CD4-positive, alpha-beta memory T cell (primary cell): ENCODE data around the gene CTNNB1. TPM values are rescaled to one million over a fixed set of nuclear protein-coding genes. Genes with fewer than 3 reads are reported as not detected.

Source experiments
- CTCF ChIA-PET: fragments of 350-600 bp; sonication (Branson Sonifier 250); formaldehyde crosslinking; loops from one replicate; lab custom pipeline; 2021; ENCODE audit warnings: inconsistent platforms; ENCODE audit not compliant: partially characterized antibody; lab: Charles Lee
- POLR2A ChIA-PET: fragments of 350-600 bp; sonication (Branson Sonifier 250); formaldehyde crosslinking; loops from one replicate; lab custom pipeline; 2021; ENCODE audit not compliant: partially characterized antibody; lab: Charles Lee
- DNase-seq, 5 donors: peaks; one replicate each; pipeline versions ENCODE4 v3.0.0 to v3.0.0-alpha.2; 2020 to 2022; ENCODE audit warnings: mixed read lengths in 1 of 5
- H3K27ac ChIP-seq: one replicate; pipeline ENCODE4 v1.7.0; 2013; ENCODE audit warnings: low read depth, low read length
- H3K27me3 ChIP-seq: 2 replicates; pipeline ENCODE4 v1.7.0; 2013; ENCODE audit warnings: mild to moderate bottlenecking, low read length, moderate library complexity; ENCODE audit not compliant: insufficient read depth
- H3K36me3 ChIP-seq: 2 replicates; pipeline ENCODE4 v1.7.0; 2013; ENCODE audit warnings: mild to moderate bottlenecking, low read length, moderate library complexity; ENCODE audit not compliant: insufficient read depth
- H3K4me1 ChIP-seq: 2 replicates; pipeline ENCODE4 v1.7.0; 2013; ENCODE audit warnings: mild to moderate bottlenecking, low read length, moderate library complexity; ENCODE audit not compliant: insufficient read depth
- H3K4me3 ChIP-seq, 2 donors: one replicate each; pipeline ENCODE4 v1.7.0; 2013; ENCODE audit warnings: low read length in 2 of 2, mild to moderate bottlenecking in 1 of 2
- H3K9me3 ChIP-seq, 2 donors: one replicate each; pipeline ENCODE4 v1.7.0; 2013; ENCODE audit warnings: low read length in 2 of 2, control low read depth in 1 of 2; ENCODE audit not compliant: control insufficient read depth in 1 of 2
- H3K27ac Mint-ChIP-seq, 7 donors: one replicate each; pipeline ENCODE4 v1.8.0; 2020 to 2021; ENCODE audit warnings: mixed read lengths in 7 of 7, mild to moderate bottlenecking in 6 of 7, inconsistent platforms in 3 of 7, moderate library complexity in 3 of 7
- H3K27me3 Mint-ChIP-seq, 2 donors: one replicate each; pipeline ENCODE4 v1.8.0; 2020 to 2021; ENCODE audit warnings: mixed read lengths in 2 of 2
- H3K36me3 Mint-ChIP-seq, 2 donors: one replicate each; pipeline ENCODE4 v1.8.0; 2020 to 2021; ENCODE audit warnings: mixed read lengths in 2 of 2, inconsistent platforms in 1 of 2, mild to moderate bottlenecking in 1 of 2
- H3K4me1 Mint-ChIP-seq, 4 donors: one replicate each; pipeline ENCODE4 v1.8.0; 2020 to 2021; ENCODE audit warnings: mixed read lengths in 4 of 4, mild to moderate bottlenecking in 1 of 4
- H3K4me3 Mint-ChIP-seq, 8 donors: one replicate each; pipeline ENCODE4 v1.8.0; 2020 to 2021; ENCODE audit warnings: mixed read lengths in 8 of 8, mild to moderate bottlenecking in 7 of 8, moderate library complexity in 6 of 8, inconsistent platforms in 3 of 8
- H3K9me3 Mint-ChIP-seq, 8 donors: one replicate each; pipeline ENCODE4 v1.8.0; 2020 to 2021; ENCODE audit warnings: mixed read lengths in 8 of 8, mild to moderate bottlenecking in 5 of 8, inconsistent platforms in 3 of 8, moderate library complexity in 1 of 8
- intact Hi-C: fragments of 100-400 bp; cut with micrococcal nuclease; formaldehyde crosslinking; loops from one replicate; pipeline ENCODE4 v1.15.1; 2023
- polyA plus RNA-seq, 2 donors: library from polyadenylated mRNA; unstranded; fragments of 300-500 nt; fragmentation: Illumina TruSeq; gene quantifications; one replicate each; pipeline ENCODE4 v1.2.3, GENCODE V29; 2021
- total RNA-seq, 2 experiments: library from RNA; stranded (reverse); gene quantifications; one replicate each; pipeline ENCODE4 v1.2.3, GENCODE V29; 2021

Gene CTNNB1
- total and polyA plus RNA-seq, 4 experiments from 2014 or later: 65.8 to 176 (median 121) TPM

DNA sequence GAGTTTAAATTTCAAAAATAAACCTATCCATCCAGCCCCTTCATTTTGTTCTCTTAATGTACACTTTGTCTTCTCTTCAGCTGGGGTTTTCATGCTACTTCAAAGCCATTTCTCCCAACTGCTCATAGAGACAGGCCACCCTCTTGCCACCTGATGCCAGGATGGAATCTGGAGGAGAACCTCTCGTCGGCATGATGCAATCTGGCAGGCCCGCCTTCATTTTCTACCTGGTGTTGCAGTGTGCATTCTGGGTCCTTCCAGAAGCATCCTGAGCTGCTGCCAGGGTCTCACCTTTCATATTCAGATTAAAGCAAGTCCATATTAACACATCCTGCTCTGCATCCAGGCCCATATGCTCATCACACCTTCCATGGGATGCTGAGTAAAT is 60.8 kb downstream of the CTNNB1 start:
- Histone ChIP-seq H3K27me3 (no peaks in the 10 kb centered on the region), H3K4me1 (no peaks in the 10 kb centered on the region), H3K9me3 (no peaks in the 10 kb centered on the region), H3K27ac (no peak overlapping the region), H3K36me3 (no peaks in the 10 kb centered on the region), H3K4me3 (no peak overlapping the region)
- intact Hi-C loops: no loop called here
- DNase-seq: no peak
- ChIA-PET POLR2A (no interaction called here), CTCF (no interaction called here)
- no peak overlapping the region for H3K27ac Mint-ChIP-seq
- no peak overlapping the region for H3K4me3 Mint-ChIP-seq
- H3K27me3 Mint-ChIP-seq: no peaks in the 10 kb centered on the region
- peaks cover 0 to 2% (median 0%) of the 10 kb centered on the region in 8 donors for H3K9me3 Mint-ChIP-seq
- H3K4me1 Mint-ChIP-seq: no peaks in the 10 kb centered on the region
- H3K36me3 Mint-ChIP-seq: peaks cover 0 to 12% of the 10 kb centered on the region in 2 donors

DNA sequence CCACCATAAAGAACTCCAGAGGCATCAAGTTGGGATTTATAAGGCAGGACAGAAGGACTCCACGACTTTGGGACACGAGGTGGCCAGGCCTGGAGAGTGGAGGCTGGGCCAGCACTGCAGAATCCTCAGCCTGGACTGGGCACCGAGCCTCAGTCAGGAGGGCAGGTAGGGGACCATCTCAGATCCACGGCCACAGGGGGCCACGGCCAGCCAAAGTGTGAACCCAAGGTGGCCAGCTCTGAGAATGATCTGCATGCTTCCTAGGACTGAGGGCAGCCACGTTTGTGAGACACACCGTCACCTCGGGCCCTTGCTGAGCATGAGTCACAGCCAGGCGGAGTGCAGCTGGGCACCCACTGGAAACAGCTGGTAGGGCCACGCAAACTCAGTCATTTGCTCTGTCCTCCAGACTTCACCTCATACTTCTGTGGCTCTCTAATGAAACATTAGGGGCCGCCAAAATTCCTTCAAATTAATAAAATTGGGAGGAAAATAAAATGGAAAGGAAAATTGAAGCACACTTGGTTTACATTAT is 65.8 kb downstream of the CTNNB1 start:
- H3K4me3 Mint-ChIP-seq: no peak overlapping the region
- H3K27ac Mint-ChIP-seq: no peak overlapping the region
- CTCF ChIA-PET: no interaction called here

DNA sequence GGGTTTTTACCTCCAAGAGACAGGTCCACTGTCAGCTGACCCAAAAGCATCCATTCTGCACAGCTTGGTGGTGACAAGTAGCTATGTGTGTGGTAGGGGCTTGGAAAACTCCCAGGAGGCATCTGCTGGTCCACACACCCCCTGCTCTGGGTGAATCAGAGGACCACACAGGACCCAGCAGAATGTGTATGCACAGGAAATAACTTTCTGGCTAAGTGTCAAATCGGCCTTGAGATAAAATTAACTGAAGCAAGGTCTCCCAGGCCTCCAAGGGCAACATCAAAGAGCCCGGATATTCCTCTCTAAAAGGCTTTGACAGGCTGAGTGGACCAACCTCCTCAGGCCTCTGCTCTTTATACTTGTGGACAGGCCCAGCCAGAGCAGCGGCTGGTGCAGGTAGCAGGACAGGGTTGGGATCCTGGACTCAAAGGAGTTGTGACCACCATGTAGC is 66.5 kb downstream of the CTNNB1 start:
- ChIA-PET POLR2A (no interaction called here), CTCF (no interaction called here)
- no peak for DNase-seq
- H3K4me3 ChIP-seq: no peak overlapping the region
- Mint-ChIP-seq H3K27me3 (no peaks in the 10 kb centered on the region), H3K27ac (no peak overlapping the region), H3K4me1 (no peaks in the 10 kb centered on the region), H3K36me3 (peaks cover 0 to 12% of the 10 kb centered on the region in 2 donors), H3K9me3 (peaks cover 0 to 6% (median 0%) of the 10 kb centered on the region in 8 donors), H3K4me3 (no peak overlapping the region)
- intact Hi-C loops: no loop called here
- H3K9me3 ChIP-seq: no peaks in the 10 kb centered on the region
- no peaks in the 10 kb centered on the region for H3K36me3 ChIP-seq
- H3K4me1 ChIP-seq: no peaks in the 10 kb centered on the region
- no peak overlapping the region for H3K27ac ChIP-seq
- H3K27me3 ChIP-seq: no peaks in the 10 kb centered on the region

More for the DNA sequence above, 65.8 kb downstream of the CTNNB1 start:
- no peaks in the 10 kb centered on the region for H3K27me3 Mint-ChIP-seq
- H3K9me3 Mint-ChIP-seq: peaks cover 0 to 6% (median 0%) of the 10 kb centered on the region in 8 donors
- Histone ChIP-seq H3K27me3 (no peaks in the 10 kb centered on the region), H3K9me3 (no peaks in the 10 kb centered on the region), H3K27ac (no peak overlapping the region), H3K4me1 (no peaks in the 10 kb centered on the region), H3K36me3 (no peaks in the 10 kb centered on the region), H3K4me3 (no peak overlapping the region)
- POLR2A ChIA-PET: no interaction called here
- peaks cover 0 to 12% of the 10 kb centered on the region in 2 donors for H3K36me3 Mint-ChIP-seq
- H3K4me1 Mint-ChIP-seq: no peaks in the 10 kb centered on the region
- DNase-seq: no peak
- intact Hi-C loops: no loop called here

DNA sequence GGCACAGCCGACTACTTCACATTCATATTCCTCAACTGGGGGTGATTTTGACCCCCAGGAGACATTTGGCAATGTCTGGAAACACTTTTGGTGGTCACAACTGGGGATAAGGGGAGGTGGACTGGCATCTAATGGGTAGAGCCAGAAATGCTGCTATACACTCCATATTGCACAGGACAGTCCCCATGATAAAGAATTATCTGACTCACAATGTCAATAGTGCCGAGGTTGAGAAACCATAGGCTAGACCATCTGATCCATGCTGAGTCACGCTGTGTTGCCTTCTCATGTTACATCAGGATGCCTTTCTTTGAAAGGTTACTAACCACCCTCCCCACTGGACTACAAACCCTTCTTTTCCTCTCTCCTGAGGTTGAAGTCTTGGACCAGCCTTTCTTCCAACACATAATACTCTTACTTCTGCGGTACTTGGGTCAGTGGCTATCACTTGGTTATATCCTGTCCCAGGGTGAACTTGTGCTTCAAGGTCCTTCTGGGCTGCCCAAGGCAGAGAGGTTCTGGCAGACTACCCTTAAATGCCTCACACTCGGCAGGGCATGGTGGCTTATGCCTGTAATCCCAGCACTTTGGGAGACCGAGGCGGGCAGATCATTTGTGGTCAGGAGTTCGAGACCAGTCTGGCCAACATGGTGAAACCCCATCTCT is 68.8 kb downstream of the CTNNB1 start:
- H3K36me3 ChIP-seq: no peaks in the 10 kb centered on the region
- CTCF ChIA-PET: no interaction called here
- H3K4me1 Mint-ChIP-seq: no peaks in the 10 kb centered on the region
- no peak for DNase-seq
- no peak overlapping the region for H3K27ac ChIP-seq
- peaks cover 0 to 14% (median 9%) of the 10 kb centered on the region in 8 donors for H3K9me3 Mint-ChIP-seq
- H3K27ac Mint-ChIP-seq: no peak overlapping the region
- peaks cover 4 to 10% of the 10 kb centered on the region in 2 donors for H3K36me3 Mint-ChIP-seq
- H3K9me3 ChIP-seq: no peaks in the 10 kb centered on the region
- H3K27me3 ChIP-seq: no peaks in the 10 kb centered on the region
- intact Hi-C loops: no loop called here
- POLR2A ChIA-PET: no interaction called here
- H3K4me1 ChIP-seq: no peaks in the 10 kb centered on the region
- no peaks in the 10 kb centered on the region for H3K27me3 Mint-ChIP-seq
- H3K4me3 ChIP-seq: no peak overlapping the region
- no peak overlapping the region for H3K4me3 Mint-ChIP-seq

DNA sequence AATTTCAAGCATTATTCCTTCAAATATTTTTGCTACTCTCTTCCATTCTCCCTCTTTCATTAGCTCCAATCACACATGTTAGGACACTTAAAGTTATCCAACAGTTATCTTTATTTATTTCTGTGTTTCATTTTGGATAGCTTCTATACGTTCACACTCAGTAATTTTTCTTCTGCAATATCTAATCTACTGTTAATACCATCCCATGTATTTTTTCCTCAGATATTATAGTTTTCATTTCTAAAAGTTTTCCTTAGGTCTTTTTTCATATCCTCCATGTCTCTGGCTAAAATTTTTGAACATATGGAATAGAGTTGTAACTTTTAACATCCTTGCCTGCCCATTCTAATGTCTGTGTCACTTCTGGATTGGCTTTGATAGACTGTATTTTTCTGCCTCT is 73.4 kb downstream of the CTNNB1 start:
- Histone ChIP-seq H3K9me3 (no peaks in the 10 kb centered on the region), H3K27me3 (no peaks in the 10 kb centered on the region), H3K36me3 (no peaks in the 10 kb centered on the region), H3K27ac (no peak overlapping the region), H3K4me1 (no peaks in the 10 kb centered on the region), H3K4me3 (no peak overlapping the region)
- no peak overlapping the region for H3K4me3 Mint-ChIP-seq
- intact Hi-C loops: no loop called here
- H3K4me1 Mint-ChIP-seq: no peaks in the 10 kb centered on the region
- DNase-seq: no peak
- H3K27me3 Mint-ChIP-seq: no peaks in the 10 kb centered on the region
- ChIA-PET CTCF (no interaction called here), POLR2A (no interaction called here)
- H3K27ac Mint-ChIP-seq: no peak overlapping the region
- peaks cover 0 to 26% (median 11%) of the 10 kb centered on the region in 8 donors for H3K9me3 Mint-ChIP-seq
- H3K36me3 Mint-ChIP-seq: peaks cover 15 to 23% of the 10 kb centered on the region in 2 donors

DNA sequence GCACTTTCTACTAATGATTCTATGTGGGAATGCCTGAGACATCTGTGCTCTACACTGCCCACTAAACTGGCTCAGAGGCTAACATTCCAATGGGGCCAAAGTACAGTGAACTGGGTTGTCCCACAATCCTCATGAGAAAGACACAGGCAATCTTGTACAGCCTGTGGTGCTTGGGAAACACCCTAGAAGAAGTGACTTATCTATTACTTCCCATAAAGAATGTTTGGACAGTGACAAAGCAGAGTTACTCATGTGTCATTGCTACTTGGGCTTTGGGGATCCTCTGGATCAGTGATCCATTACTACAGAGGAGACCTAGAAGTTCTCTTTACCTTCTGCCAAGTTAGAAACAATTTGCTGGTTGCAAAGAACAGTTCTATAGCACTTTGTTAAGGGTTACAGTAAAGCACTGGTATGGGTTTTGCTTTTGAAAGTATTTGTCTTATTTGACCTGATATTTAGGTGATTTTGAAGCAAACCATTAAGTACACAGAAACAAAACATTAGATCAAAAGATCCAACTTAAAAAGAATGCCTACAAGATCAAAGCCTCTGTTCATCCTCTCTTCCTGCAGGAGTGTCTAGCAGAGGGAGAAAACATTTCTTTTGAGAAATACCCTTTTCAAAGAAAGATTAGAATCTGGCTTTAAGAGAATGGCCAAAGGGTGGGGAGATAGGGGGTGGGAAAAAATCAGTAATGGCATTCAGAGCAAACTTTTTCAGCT is 75.8 kb downstream of the CTNNB1 start:
- Histone ChIP-seq H3K9me3 (no peaks in the 10 kb centered on the region), H3K27ac (no peak overlapping the region), H3K4me1 (no peaks in the 10 kb centered on the region), H3K4me3 (no peak overlapping the region), H3K36me3 (no peaks in the 10 kb centered on the region), H3K27me3 (no peaks in the 10 kb centered on the region)
- Mint-ChIP-seq H3K27ac (no peak overlapping the region), H3K36me3 (peaks cover 15 to 23% of the 10 kb centered on the region in 2 donors), H3K4me3 (no peak overlapping the region), H3K4me1 (peaks cover 0 to 3% (median 0%) of the 10 kb centered on the region in 4 donors), H3K27me3 (peaks cover 0 to 1% of the 10 kb centered on the region in 2 donors), H3K9me3 (peaks cover 0 to 26% (median 11%) of the 10 kb centered on the region in 8 donors)
- ChIA-PET POLR2A (no interaction called here), CTCF (no interaction called here)
- no peak for DNase-seq
- intact Hi-C loops: no loop called here

DNA sequence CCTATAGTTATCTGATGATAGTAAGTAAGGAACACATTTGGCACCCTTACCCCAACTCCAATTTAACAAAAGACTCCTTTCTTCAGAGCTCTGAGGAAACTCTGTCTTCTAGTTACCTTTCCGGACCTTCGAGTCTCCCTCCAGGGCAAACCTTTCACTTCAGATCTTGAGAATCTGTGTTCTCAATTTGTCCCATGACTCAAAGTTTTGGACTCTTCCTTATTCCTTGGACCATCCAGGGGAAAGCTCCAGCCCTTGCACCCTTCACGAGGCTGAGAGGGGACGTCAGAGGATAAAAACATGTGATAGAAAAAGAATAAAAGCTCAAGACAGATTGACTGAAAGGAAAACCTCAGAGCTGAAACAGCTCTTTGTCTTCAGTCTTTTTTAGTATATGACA is 76.9 kb downstream of the CTNNB1 start:
- no peaks in the 10 kb centered on the region for H3K36me3 ChIP-seq
- ChIA-PET CTCF (no interaction called here), POLR2A (no interaction called here)
- H3K4me3 ChIP-seq: no peak overlapping the region
- no peaks in the 10 kb centered on the region for H3K27me3 ChIP-seq
- Mint-ChIP-seq H3K36me3 (peaks cover 15 to 23% of the 10 kb centered on the region in 2 donors), H3K4me1 (peaks cover 0 to 3% (median 0%) of the 10 kb centered on the region in 4 donors), H3K4me3 (no peak overlapping the region), H3K9me3 (peaks cover 0 to 26% (median 14%) of the 10 kb centered on the region in 8 donors), H3K27ac (no peak overlapping the region), H3K27me3 (peaks cover 0 to 1% of the 10 kb centered on the region in 2 donors)
- no peak overlapping the region for H3K27ac ChIP-seq
- no peaks in the 10 kb centered on the region for H3K4me1 ChIP-seq
- intact Hi-C loops: no loop called here
- DNase-seq: no peak
- H3K9me3 ChIP-seq: no peaks in the 10 kb centered on the region
